GM21825 (cell line): ENCODE results near the gene SMC5.
"Not testable (repeated sequence)": the region's sequence is repeated elsewhere in the genome, so short reads cannot be mapped to it uniquely, and the experiment has no call there.

ENCODE experiments used
- ATAC-seq: cut with Tn5 transposase; IDR thresholded peaks from one replicate; pipeline ENCODE4 v1.9.1; 2021; ENCODE audit warnings: mild to moderate bottlenecking, moderate library complexity; ENCODE audit not compliant: unreplicated experiment

The SMC5 gene

DNA sequence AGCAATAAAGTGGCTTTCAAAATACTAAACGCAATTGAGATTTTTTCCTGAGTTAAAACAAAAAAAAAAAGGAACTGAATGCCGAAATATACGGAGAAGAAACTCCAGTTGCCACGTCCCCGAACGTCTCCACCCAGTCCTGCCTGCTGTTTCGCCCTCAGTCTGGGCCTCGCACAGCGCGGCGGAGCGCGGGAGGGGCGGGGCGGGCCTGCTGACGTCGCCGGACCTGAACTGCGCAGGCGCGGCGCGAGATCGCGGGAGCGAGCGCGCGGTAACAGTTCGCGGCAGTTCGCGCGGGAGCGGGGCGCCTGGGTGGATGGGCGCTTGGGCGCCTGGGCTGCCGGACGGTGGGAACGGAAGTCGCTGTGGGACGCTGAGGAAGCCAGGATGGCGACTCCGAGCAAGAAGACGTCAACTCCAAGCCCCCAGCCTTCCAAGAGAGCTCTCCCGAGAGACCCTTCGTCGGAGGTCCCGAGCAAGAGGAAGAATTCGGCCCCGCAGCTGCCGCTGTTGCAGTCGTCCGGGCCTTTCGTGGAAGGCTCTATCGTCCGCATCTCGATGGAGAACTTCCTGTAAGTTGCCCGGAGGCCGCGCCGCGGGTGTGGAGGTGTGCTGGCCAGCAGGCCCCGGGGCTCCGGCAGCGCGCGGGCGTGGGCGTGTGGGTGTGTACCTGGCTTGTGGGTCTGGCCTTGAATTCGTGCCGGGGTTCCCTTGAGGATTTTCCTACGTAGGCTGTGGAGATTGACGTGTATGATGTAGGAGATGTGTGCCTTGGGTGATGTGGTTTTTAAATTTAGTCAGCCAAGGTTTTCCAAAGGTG, at the start of gene SMC5:
Gene SMC5, plus strand, starts transcription at position 287 of the 820 bp plus-strand sequence. Its CDS starts 101 bp downstream, at position 388.
- ATAC-seq = peak; percentile 88

- ATAC-seq = no peak
Measured at GRCh38 chr9:70217029-70217428, 41.7 kb upstream of the SMC5 start.

GRCh38 chr9:70218767-70219166, 40.0 kb upstream of the SMC5 start:
- no peak for ATAC-seq

GRCh38 chr9:70220216-70220615, 38.6 kb upstream of the SMC5 start:
- ATAC-seq = no peak

GRCh38 chr9:70222354-70222753, 36.4 kb upstream of the SMC5 start:
- ATAC-seq = no peak

GRCh38 chr9:70228118-70228517, 30.7 kb upstream of the SMC5 start:
- no peak for ATAC-seq

DNA sequence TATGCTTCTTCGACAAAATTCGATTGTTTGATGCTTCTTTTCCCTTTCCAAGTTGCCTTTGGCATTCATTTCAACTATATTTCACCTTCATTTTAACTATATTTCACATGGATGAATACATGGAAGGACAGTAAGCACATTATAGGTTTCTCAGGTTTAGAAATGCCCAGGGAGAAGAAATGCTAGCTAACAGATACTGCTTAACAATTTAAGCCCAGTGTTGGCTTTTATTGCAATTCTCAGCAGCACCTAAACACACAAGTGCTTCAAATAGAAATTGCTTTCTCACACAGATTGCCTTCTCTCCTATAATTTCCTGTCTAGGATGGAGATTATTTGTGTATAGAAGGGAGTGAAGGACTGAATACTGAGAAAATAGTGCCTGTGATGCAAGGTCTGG, 30.2 kb upstream of the SMC5 start:
- no peak for ATAC-seq

DNA sequence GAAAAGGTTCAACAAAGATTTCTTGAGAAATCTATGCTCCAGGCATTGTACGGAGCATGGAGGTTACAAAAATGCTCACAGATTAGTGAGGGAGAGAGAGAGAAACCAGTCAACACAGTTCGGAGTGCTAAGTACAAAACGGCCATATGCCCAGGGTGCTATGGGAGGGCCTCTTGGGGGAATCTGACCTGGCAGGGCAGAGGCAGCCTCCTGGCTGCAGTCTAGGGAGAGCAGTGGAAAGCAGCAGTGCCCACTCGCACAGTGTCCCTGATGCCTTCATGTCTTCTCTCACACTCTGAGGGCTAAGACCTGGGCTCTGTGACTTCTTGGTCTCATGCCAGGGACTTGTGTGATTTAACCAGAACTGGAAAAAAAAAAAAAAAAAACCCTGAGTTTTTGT, 29.8 kb upstream of the SMC5 start:
- ATAC-seq = no peak

DNA sequence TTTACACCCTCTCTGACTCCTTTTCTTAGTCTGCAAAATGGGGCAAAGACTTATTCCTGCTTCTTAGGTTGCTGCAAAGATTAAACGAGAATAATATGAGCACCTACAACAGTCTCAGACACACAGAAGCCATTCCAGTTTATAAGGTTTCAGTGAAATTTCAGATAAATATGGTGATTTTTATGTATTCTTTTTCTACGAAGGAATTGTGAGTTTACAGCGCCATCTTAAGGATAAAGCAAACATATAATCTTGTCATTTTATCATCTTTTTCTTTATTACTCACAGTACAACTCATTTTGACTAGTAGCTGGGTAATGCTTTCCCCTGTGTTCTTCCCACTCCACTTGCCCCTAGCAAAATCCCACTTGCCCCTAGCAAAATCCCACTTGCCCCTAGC, 29.2 kb upstream of the SMC5 start:
- no peak for ATAC-seq

GRCh38 chr9:70232476-70232875, 26.3 kb upstream of the SMC5 start:
- ATAC-seq = no peak

DNA sequence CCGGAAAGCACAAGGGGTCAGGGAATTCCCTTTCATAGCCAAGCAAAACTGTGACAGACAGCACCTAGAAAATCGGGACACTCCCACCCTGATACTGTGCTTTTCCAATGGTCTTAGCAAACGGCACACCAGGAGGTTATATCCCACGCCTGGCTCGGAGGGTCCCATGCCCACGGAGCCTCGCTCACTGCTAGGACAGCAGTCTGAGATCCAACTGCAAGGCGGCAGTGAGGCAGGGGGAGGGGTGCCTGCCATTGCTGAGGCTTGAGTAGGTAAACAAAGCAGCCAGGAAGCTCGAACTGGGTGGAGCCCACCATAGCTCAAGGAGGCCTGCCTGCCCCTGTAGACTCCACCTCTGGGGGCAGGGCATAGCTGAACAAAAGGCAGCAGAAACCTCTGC, 24.6 kb upstream of the SMC5 start:
- ATAC-seq = not testable (repeated sequence)

- ATAC-seq = not testable (repeated sequence)
Measured at GRCh38 chr9:70245952-70246351, 12.8 kb upstream of the SMC5 start.

GRCh38 chr9:70250221-70250620, 8.6 kb upstream of the SMC5 start:
- no peak for ATAC-seq

- no peak for ATAC-seq
Measured at GRCh38 chr9:70255486-70255885, 3.3 kb upstream of the SMC5 start.

DNA sequence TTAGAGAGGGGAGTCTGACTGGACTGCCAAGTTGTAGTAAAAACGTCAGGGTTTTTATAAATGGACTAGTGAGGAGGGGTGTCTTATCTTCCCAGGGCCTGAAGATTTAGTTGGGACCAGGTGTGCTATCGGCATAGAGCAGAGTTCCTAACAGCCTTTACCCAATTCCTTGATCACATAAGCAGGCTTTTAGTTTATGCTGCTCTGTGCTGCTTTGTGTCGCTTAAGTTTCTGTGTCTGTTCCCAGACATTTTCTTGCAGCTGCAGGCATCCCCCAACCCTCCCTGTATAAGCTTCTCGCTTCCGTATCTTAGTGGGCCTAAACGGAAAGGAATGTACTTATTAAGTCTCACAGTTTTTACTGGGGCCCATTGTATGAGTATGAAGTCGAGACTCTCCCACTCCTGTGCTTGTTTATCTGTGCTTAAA, 2.6 kb upstream of the SMC5 start:
- no peak for ATAC-seq

DNA sequence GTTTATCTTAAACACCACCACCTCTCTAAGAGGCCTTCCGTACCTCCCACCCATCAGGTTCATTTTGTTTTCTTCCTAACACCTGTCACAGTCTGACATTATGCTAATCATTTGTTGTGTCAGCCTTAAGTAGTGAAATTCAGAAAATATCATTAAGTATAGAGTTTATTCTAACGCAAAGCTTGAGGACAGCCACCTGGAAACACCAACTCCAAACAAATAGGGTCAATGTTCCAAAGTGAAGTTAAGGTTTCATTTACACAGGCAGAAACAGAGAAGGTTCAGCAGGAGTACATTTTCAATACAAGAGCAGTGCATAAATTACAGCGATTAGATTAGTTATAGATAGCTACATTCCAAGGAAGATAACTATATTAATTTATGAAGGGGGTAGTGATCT, 1.3 kb upstream of the SMC5 start:
- ATAC-seq = no peak

DNA sequence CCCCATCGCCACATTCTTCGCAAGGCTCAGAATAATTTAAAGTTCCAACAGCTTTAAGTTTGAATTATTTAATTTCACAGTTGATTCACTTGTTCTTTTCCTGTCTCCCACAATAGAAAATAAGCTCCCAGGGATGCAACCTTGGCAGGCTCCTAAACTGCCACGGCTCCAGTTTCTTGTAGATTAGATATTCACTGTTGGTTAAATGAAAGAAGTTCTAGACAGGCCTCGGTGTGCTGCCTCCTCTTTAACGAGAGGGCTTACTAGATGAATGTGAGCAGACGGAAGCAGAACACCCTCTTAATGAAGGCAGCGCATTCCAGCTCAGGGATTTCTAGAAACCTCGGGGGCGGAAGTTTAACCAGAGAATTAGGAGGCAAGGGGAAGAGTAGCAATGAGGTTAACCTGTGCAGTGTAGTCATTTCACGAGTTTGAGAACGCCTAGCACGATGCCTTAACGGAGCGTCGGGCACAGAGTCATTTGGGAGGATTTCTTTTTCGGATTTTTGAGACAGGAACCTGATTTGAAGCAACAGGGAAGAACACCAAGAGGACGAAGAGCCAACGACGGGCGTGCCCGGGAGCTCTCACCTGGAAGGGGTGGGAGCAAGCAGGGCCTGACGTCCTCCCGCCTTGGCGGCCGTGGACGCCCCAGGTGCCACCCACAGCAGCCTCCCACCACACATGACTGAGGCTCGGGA, 637 bp upstream of the SMC5 start:
- peak; percentile 39 for ATAC-seq

GRCh38 chr9:70259512-70259802, 679 bp downstream of the SMC5 start:
- no peak for ATAC-seq

GRCh38 chr9:70260007-70260443, 1.2 kb downstream of the SMC5 start:
- ATAC-seq = no peak

- peak; percentile 24 for ATAC-seq
Measured at GRCh38 chr9:70260606-70261005, 1.8 kb downstream of the SMC5 start.

GRCh38 chr9:70261131-70261870, 2.5 kb downstream of the SMC5 start:
- ATAC-seq = no peak

DNA sequence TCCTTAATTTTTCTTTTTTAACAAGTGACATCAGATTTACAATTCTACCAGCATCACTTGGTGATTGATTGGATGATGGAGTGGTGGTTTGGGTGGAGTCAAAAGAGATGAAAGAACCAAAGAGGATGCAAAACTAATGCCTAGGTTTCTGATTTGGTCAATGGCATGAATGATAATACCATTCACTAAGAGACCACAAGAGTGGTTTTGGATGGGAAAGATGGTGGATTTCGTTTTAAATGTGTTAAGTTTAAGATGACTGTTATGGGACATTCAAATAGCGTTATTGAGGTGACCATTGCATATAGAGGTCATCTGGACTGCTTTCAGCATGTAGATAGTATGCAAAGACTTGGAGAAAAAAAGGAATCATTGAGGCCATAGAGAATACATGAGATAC, 3.6 kb downstream of the SMC5 start:
- no peak for ATAC-seq
